HEK293 (cell line): ENCODE data around the gene ACTN4.
A peak's percentile ranks its signal among the peaks of the same experiment; 100 is the strongest.

ENCODE experiments used
- KLF1 ChIP-seq: fragments of 450-650 bp; formaldehyde crosslinking; IDR thresholded peaks from 2 replicates; pipeline ENCODE4 v1.5.1; 2016; ENCODE audit warnings: missing biosample characterization, missing genetic modification characterization
- KLF9 ChIP-seq: fragments of 450-650 bp; formaldehyde crosslinking; IDR thresholded peaks from 2 replicates; pipeline ENCODE4 v1.5.1; 2016; ENCODE audit warnings: missing biosample characterization, missing genetic modification characterization, low read depth
- MYNN ChIP-seq: fragments of 450-650 bp; formaldehyde crosslinking; IDR thresholded peaks from 2 replicates; pipeline ENCODE4 v1.5.1; 2016; ENCODE audit warnings: missing biosample characterization, missing genetic modification characterization, borderline replicate concordance
- ZFP3 ChIP-seq: fragments of 450-650 bp; formaldehyde crosslinking; IDR thresholded peaks from 2 replicates; pipeline ENCODE4 v1.5.1; 2016; ENCODE audit warnings: low read depth, missing biosample characterization, missing genetic modification characterization
- ZNF112 ChIP-seq: fragments of 450-650 bp; formaldehyde crosslinking; IDR thresholded peaks from 2 replicates; pipeline ENCODE4 v1.5.0; 2017; ENCODE audit warnings: missing biosample characterization, missing genetic modification characterization
- ZNF121 ChIP-seq: fragments of 450-650 bp; formaldehyde crosslinking; IDR thresholded peaks from 2 replicates; pipeline ENCODE4 v1.5.1; 2016; ENCODE audit warnings: missing biosample characterization, missing genetic modification characterization
- ZNF175 ChIP-seq: fragments of 450-650 bp; formaldehyde crosslinking; IDR thresholded peaks from 2 replicates; pipeline ENCODE4 v1.5.1; 2016; ENCODE audit warnings: missing biosample characterization, missing genetic modification characterization
- ZNF211 ChIP-seq: fragments of 450-650 bp; formaldehyde crosslinking; IDR thresholded peaks from 2 replicates; pipeline ENCODE4 v1.5.1; 2016; ENCODE audit warnings: low read depth, missing biosample characterization, missing genetic modification characterization
- ZNF248 ChIP-seq: fragments of 450-650 bp; formaldehyde crosslinking; IDR thresholded peaks from 2 replicates; pipeline ENCODE4 v1.5.1; 2017; ENCODE audit warnings: missing biosample characterization, missing genetic modification characterization
- ZNF48 ChIP-seq: fragments of 450-650 bp; formaldehyde crosslinking; IDR thresholded peaks from 2 replicates; pipeline ENCODE4 v1.5.1; 2016; ENCODE audit warnings: missing biosample characterization, missing genetic modification characterization
- ZNF529 ChIP-seq: fragments of 450-650 bp; formaldehyde crosslinking; IDR thresholded peaks from 2 replicates; pipeline ENCODE4 v1.5.1; 2017; ENCODE audit warnings: missing genetic modification characterization, missing biosample characterization; ENCODE audit not compliant: insufficient replicate concordance
- ZNF600 ChIP-seq: fragments of 450-650 bp; formaldehyde crosslinking; IDR thresholded peaks from 2 replicates; pipeline ENCODE4 v1.5.1; 2016; ENCODE audit warnings: missing biosample characterization, missing genetic modification characterization
- ZNF660 ChIP-seq: fragments of 450-650 bp; IDR thresholded peaks from 2 replicates; pipeline ENCODE4 v1.5.1; 2018; ENCODE audit warnings: missing biosample characterization, mild to moderate bottlenecking, missing genetic modification characterization
- ZNF791 ChIP-seq: fragments of 450-650 bp; formaldehyde crosslinking; IDR thresholded peaks from 2 replicates; pipeline ENCODE4 v1.5.1; 2016; ENCODE audit warnings: missing biosample characterization, missing genetic modification characterization
- ZNF843 ChIP-seq: fragments of 450-650 bp; formaldehyde crosslinking; IDR thresholded peaks from 2 replicates; pipeline ENCODE4 v1.5.1; 2016; ENCODE audit warnings: missing biosample characterization, missing genetic modification characterization
- TF ChIP-seq, protein P1 (sequence below): fragments of 450-650 bp; formaldehyde crosslinking; conservative IDR thresholded peaks from 2 replicates; pipeline ENCODE4 v1.5.1; 2016; ENCODE audit warnings: low read depth, missing biosample characterization, missing genetic modification characterization
- TF ChIP-seq, protein P2 (sequence below): fragments of 450-650 bp; formaldehyde crosslinking; IDR thresholded peaks from 2 replicates; pipeline ENCODE4 v1.5.1; 2016; ENCODE audit warnings: missing biosample characterization, missing genetic modification characterization
- TF ChIP-seq, protein P3 (sequence below): fragments of 450-650 bp; formaldehyde crosslinking; IDR thresholded peaks from 2 replicates; pipeline ENCODE4 v1.5.1; 2016; ENCODE audit warnings: missing biosample characterization, missing genetic modification characterization, borderline replicate concordance
- TF ChIP-seq, protein P4 (sequence below): fragments of 450-650 bp; formaldehyde crosslinking; IDR thresholded peaks from 2 replicates; pipeline ENCODE4; 2016; ENCODE audit warnings: missing biosample characterization, missing genetic modification characterization
- TF ChIP-seq, protein P5 (sequence below): fragments of 450-650 bp; formaldehyde crosslinking; IDR thresholded peaks from 2 replicates; pipeline ENCODE4 v1.5.1; 2017; ENCODE audit warnings: missing biosample characterization, missing genetic modification characterization
- TF ChIP-seq, protein P6 (sequence below): fragments of 450-650 bp; formaldehyde crosslinking; IDR thresholded peaks from 2 replicates; pipeline ENCODE4 v1.5.1; 2016; ENCODE audit warnings: missing biosample characterization, missing genetic modification characterization
- TF ChIP-seq, protein P7 (sequence below): fragments of 450-650 bp; formaldehyde crosslinking; optimal IDR thresholded peaks from 2 replicates; pipeline ENCODE3; 2016; ENCODE audit warnings: missing biosample characterization, mild to moderate bottlenecking, missing genetic modification characterization
- TF ChIP-seq, protein P8 (sequence below): fragments of 450-650 bp; formaldehyde crosslinking; IDR thresholded peaks from 2 replicates; pipeline ENCODE4 v1.5.1; 2016; ENCODE audit warnings: missing biosample characterization, missing genetic modification characterization

ACTN4 gene

DNA sequence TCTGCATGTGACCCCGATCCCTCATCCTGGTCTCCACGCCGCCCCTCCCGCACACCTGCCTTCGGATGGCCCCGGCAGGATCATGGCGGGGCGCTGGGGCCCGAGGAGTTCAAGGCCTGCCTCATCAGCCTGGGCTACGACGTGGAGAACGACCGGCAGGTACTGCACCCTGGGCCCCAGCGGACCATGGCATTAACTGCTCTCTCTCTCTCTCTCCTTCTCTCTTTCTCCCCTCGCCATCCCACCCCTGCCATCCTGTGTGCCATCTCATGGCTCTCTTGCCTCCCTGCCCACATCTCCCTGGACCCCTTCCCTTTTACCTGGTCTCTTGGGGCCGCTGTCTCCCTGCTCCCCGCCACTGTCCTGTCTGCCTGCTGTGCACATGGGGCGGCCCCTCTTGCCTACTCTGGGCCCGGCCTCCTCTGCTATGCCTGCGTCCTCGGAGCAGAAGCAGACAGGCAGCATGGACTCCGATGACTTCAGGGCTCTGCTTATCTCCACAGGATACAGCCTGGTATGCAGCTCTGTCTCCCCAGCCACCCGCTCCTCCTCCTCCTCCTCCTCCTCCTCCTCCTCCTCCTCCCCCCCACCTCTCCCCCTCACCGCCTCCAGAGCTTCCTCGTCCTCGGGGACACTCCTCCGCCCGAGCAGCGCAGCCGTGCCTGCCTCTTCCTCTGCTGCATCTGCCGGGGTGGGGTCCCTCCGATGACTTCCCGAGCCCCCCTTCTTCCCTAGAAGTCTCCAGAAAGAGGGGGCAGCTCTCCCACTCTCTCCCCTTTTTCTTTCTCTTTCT is 80.6 kb downstream of the ACTN4 start (continued):
- TF ChIP-seq, protein P1, sequence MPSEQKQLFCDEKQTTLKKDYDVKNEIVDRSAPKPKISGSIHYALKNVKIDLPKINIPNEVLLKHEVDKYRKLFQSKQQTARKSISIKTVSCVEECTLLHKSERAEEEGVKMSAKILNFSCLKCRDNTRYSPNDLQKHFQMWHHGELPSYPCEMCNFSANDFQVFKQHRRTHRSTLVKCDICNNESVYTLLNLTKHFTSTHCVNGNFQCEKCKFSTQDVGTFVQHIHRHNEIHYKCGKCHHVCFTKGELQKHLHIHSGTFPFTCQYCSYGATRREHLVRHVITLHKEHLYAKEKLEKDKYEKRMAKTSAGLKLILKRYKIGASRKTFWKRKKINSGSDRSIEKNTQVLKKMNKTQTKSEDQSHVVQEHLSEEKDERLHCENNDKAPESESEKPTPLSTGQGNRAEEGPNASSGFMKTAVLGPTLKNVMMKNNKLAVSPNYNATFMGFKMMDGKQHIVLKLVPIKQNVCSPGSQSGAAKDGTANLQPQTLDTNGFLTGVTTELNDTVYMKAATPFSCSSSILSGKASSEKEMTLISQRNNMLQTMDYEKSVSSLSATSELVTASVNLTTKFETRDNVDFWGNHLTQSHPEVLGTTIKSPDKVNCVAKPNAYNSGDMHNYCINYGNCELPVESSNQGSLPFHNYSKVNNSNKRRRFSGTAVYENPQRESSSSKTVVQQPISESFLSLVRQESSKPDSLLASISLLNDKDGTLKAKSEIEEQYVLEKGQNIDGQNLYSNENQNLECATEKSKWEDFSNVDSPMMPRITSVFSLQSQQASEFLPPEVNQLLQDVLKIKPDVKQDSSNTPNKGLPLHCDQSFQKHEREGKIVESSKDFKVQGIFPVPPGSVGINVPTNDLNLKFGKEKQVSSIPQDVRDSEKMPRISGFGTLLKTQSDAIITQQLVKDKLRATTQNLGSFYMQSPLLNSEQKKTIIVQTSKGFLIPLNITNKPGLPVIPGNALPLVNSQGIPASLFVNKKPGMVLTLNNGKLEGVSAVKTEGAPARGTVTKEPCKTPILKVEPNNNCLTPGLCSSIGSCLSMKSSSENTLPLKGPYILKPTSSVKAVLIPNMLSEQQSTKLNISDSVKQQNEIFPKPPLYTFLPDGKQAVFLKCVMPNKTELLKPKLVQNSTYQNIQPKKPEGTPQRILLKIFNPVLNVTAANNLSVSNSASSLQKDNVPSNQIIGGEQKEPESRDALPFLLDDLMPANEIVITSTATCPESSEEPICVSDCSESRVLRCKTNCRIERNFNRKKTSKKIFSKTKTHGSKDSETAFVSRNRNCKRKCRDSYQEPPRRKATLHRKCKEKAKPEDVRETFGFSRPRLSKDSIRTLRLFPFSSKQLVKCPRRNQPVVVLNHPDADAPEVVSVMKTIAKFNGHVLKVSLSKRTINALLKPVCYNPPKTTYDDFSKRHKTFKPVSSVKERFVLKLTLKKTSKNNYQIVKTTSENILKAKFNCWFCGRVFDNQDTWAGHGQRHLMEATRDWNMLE (tag by site-specific recombination), result no peak
- TF ChIP-seq ZNF660, result no peak
- TF ChIP-seq, protein P2, sequence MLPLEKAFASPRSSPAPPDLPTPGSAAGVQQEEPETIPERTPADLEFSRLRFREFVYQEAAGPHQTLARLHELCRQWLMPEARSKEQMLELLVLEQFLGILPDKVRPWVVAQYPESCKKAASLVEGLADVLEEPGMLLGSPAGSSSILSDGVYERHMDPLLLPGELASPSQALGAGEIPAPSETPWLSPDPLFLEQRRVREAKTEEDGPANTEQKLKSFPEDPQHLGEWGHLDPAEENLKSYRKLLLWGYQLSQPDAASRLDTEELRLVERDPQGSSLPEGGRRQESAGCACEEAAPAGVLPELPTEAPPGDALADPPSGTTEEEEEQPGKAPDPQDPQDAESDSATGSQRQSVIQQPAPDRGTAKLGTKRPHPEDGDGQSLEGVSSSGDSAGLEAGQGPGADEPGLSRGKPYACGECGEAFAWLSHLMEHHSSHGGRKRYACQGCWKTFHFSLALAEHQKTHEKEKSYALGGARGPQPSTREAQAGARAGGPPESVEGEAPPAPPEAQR (tag by site-specific recombination), result no peak
- no peak for TF ChIP-seq ZNF211 (tag by site-specific recombination)
- no peak for TF ChIP-seq KLF9
- no peak for TF ChIP-seq ZNF248 (tag by site-specific recombination)
- TF ChIP-seq, protein P3, sequence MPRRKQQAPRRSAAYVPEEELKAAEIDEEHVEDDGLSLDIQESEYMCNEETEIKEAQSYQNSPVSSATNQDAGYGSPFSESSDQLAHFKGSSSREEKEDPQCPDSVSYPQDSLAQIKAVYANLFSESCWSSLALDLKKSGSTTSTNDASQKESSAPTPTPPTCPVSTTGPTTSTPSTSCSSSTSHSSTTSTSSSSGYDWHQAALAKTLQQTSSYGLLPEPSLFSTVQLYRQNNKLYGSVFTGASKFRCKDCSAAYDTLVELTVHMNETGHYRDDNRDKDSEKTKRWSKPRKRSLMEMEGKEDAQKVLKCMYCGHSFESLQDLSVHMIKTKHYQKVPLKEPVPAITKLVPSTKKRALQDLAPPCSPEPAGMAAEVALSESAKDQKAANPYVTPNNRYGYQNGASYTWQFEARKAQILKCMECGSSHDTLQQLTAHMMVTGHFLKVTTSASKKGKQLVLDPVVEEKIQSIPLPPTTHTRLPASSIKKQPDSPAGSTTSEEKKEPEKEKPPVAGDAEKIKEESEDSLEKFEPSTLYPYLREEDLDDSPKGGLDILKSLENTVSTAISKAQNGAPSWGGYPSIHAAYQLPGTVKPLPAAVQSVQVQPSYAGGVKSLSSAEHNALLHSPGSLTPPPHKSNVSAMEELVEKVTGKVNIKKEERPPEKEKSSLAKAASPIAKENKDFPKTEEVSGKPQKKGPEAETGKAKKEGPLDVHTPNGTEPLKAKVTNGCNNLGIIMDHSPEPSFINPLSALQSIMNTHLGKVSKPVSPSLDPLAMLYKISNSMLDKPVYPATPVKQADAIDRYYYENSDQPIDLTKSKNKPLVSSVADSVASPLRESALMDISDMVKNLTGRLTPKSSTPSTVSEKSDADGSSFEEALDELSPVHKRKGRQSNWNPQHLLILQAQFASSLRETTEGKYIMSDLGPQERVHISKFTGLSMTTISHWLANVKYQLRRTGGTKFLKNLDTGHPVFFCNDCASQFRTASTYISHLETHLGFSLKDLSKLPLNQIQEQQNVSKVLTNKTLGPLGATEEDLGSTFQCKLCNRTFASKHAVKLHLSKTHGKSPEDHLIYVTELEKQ (tag by site-specific recombination), result no peak
- TF ChIP-seq, protein P4, sequence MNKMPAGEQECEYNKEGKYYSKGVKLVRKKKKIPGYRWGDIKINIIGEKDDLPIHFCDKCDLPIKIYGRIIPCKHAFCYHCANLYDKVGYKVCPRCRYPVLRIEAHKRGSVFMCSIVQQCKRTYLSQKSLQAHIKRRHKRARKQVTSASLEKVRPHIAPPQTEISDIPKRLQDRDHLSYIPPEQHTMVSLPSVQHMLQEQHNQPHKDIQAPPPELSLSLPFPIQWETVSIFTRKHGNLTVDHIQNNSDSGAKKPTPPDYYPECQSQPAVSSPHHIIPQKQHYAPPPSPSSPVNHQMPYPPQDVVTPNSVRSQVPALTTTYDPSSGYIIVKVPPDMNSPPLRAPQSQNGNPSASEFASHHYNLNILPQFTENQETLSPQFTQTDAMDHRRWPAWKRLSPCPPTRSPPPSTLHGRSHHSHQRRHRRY (tag by site-specific recombination), result no peak
- TF ChIP-seq, protein P5, sequence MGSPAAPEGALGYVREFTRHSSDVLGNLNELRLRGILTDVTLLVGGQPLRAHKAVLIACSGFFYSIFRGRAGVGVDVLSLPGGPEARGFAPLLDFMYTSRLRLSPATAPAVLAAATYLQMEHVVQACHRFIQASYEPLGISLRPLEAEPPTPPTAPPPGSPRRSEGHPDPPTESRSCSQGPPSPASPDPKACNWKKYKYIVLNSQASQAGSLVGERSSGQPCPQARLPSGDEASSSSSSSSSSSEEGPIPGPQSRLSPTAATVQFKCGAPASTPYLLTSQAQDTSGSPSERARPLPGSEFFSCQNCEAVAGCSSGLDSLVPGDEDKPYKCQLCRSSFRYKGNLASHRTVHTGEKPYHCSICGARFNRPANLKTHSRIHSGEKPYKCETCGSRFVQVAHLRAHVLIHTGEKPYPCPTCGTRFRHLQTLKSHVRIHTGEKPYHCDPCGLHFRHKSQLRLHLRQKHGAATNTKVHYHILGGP (tag by site-specific recombination), result no peak
- TF ChIP-seq KLF1 (tag by site-specific recombination), result no peak
- TF ChIP-seq ZNF112 (tag by site-specific recombination), result no peak
- TF ChIP-seq, protein P6, sequence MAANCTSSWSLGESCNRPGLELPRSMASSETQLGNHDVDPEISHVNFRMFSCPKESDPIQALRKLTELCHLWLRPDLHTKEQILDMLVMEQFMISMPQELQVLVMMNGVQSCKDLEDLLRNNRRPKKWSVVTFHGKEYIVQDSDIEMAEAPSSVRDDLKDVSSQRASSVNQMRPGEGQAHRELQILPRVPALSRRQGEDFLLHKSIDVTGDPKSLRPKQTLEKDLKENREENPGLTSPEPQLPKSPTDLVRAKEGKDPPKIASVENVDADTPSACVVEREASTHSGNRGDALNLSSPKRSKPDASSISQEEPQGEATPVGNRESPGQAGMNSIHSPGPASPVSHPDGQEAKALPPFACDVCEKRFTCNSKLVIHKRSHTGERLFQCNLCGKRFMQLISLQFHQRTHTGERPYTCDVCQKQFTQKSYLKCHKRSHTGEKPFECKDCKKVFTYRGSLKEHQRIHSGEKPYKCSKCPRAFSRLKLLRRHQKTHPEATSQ, result no peak
- no peak for TF ChIP-seq ZNF529
- TF ChIP-seq ZFP3 (tag by site-specific recombination), result no peak
- TF ChIP-seq ZNF48 (tag by site-specific recombination), result no peak
- TF ChIP-seq ZNF843, result no peak
- no peak for TF ChIP-seq ZNF175 (tag by site-specific recombination)
- TF ChIP-seq, protein P7, sequence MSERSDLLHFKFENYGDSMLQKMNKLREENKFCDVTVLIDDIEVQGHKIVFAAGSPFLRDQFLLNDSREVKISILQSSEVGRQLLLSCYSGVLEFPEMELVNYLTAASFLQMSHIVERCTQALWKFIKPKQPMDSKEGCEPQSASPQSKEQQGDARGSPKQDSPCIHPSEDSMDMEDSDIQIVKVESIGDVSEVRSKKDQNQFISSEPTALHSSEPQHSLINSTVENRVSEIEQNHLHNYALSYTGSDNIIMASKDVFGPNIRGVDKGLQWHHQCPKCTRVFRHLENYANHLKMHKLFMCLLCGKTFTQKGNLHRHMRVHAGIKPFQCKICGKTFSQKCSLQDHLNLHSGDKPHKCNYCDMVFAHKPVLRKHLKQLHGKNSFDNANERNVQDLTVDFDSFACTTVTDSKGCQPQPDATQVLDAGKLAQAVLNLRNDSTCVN (tag by site-specific recombination), result no peak
- no peak for TF ChIP-seq ZNF791 (tag by site-specific recombination)
- TF ChIP-seq ZNF121 (tag by site-specific recombination), result no peak
- TF ChIP-seq, protein P8, sequence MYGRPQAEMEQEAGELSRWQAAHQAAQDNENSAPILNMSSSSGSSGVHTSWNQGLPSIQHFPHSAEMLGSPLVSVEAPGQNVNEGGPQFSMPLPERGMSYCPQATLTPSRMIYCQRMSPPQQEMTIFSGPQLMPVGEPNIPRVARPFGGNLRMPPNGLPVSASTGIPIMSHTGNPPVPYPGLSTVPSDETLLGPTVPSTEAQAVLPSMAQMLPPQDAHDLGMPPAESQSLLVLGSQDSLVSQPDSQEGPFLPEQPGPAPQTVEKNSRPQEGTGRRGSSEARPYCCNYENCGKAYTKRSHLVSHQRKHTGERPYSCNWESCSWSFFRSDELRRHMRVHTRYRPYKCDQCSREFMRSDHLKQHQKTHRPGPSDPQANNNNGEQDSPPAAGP, result no peak
- no peak for TF ChIP-seq MYNN
- TF ChIP-seq ZNF600 (tag by site-specific recombination), result peak; percentile 89
